Activated CD8-positive, alpha-beta memory T cell treated with anti-CD3 and anti-CD28 coated beads for 36 hours (primary cell): ENCODE data around the gene RIPPLY1. TPM values are rescaled to one million over a fixed set of nuclear protein-coding genes. Genes with fewer than 3 reads are reported as not detected.

ENCODE experiments used
- CTCF ChIA-PET: fragments of 350-600 bp; sonication (Branson Sonifier 250); formaldehyde crosslinking; loops from one replicate; lab custom pipeline; 2021; ENCODE audit warnings: antibody characterized with exemption; lab: Charles Lee
- POLR2A ChIA-PET: fragments of 350-600 bp; sonication (Branson Sonifier 250); formaldehyde crosslinking; loops from one replicate; lab custom pipeline; 2021; ENCODE audit warnings: antibody characterized with exemption; lab: Charles Lee
- total RNA-seq, 2 experiments: library from RNA; stranded (reverse); gene quantifications; one replicate each; pipeline ENCODE4 v1.2.3, GENCODE V29; 2021

Gene RIPPLY1
- total RNA-seq, result not detected

- ChIA-PET POLR2A (no interaction called here), CTCF (no interaction called here)
Measured at GRCh38 chrX:106903291-106903824, at the start of gene RIPPLY1. TSS of gene RIPPLY1 (minus strand) at chrX:106903341. CDS start at chrX:106903287, 54 bp downstream.

- ChIA-PET CTCF (no interaction called here), POLR2A (no interaction called here)
Measured at GRCh38 chrX:106952538-106952937, 49.4 kb upstream of the RIPPLY1 start.

GRCh38 chrX:106952089-106952488, 48.9 kb upstream of the RIPPLY1 start:
- POLR2A ChIA-PET, result no interaction called here
- CTCF ChIA-PET, result no interaction called here

GRCh38 chrX:106951230-106951629, 48.1 kb upstream of the RIPPLY1 start:
- POLR2A ChIA-PET, result no interaction called here

GRCh38 chrX:106950381-106950780, 47.2 kb upstream of the RIPPLY1 start:
- ChIA-PET POLR2A (no interaction called here), CTCF (no interaction called here)

More at GRCh38 chrX:106951230-106951629, 48.1 kb upstream of the RIPPLY1 start:
- CTCF ChIA-PET, result no interaction called here

GRCh38 chrX:106949366-106949765, 46.2 kb upstream of the RIPPLY1 start:
- ChIA-PET POLR2A (no interaction called here), CTCF (no interaction called here)

- POLR2A ChIA-PET, result no interaction called here
Measured at GRCh38 chrX:106948641-106949040, 45.5 kb upstream of the RIPPLY1 start.

GRCh38 chrX:106946464-106946863, 43.3 kb upstream of the RIPPLY1 start:
- CTCF ChIA-PET, result no interaction called here

More at GRCh38 chrX:106948641-106949040, 45.5 kb upstream of the RIPPLY1 start:
- CTCF ChIA-PET, result no interaction called here

GRCh38 chrX:106940068-106940467, 36.9 kb upstream of the RIPPLY1 start:
- POLR2A ChIA-PET, result no interaction called here
- CTCF ChIA-PET, result no interaction called here

More at GRCh38 chrX:106946464-106946863, 43.3 kb upstream of the RIPPLY1 start:
- POLR2A ChIA-PET, result no interaction called here

GRCh38 chrX:106939566-106939965, 36.4 kb upstream of the RIPPLY1 start:
- ChIA-PET CTCF (no interaction called here), POLR2A (no interaction called here)

- CTCF ChIA-PET, result no interaction called here
- POLR2A ChIA-PET, result no interaction called here
Measured at GRCh38 chrX:106936246-106936645, 33.1 kb upstream of the RIPPLY1 start.

GRCh38 chrX:106935175-106935574, 32.0 kb upstream of the RIPPLY1 start:
- POLR2A ChIA-PET, result no interaction called here

GRCh38 chrX:106933538-106933961, 30.4 kb upstream of the RIPPLY1 start:
- CTCF ChIA-PET, result no interaction called here
- POLR2A ChIA-PET, result no interaction called here

More at GRCh38 chrX:106935175-106935574, 32.0 kb upstream of the RIPPLY1 start:
- CTCF ChIA-PET, result no interaction called here

- POLR2A ChIA-PET, result no interaction called here
- CTCF ChIA-PET, result no interaction called here
Measured at GRCh38 chrX:106932960-106933537, 29.9 kb upstream of the RIPPLY1 start.

- ChIA-PET CTCF (no interaction called here), POLR2A (no interaction called here)
Measured at GRCh38 chrX:106932492-106932923, 29.4 kb upstream of the RIPPLY1 start.

- CTCF ChIA-PET, result no interaction called here
Measured at GRCh38 chrX:106931831-106932491, 28.8 kb upstream of the RIPPLY1 start.

GRCh38 chrX:106928227-106928626, 25.1 kb upstream of the RIPPLY1 start:
- POLR2A ChIA-PET, result no interaction called here
- CTCF ChIA-PET, result no interaction called here

More at GRCh38 chrX:106931831-106932491, 28.8 kb upstream of the RIPPLY1 start:
- POLR2A ChIA-PET, result no interaction called here

- POLR2A ChIA-PET, result no interaction called here
- CTCF ChIA-PET, result no interaction called here
Measured at GRCh38 chrX:106927700-106928099, 24.6 kb upstream of the RIPPLY1 start.

- CTCF ChIA-PET, result no interaction called here
- POLR2A ChIA-PET, result no interaction called here
Measured at GRCh38 chrX:106927023-106927422, 23.9 kb upstream of the RIPPLY1 start.

- CTCF ChIA-PET, result no interaction called here
- POLR2A ChIA-PET, result no interaction called here
Measured at GRCh38 chrX:106921637-106922036, 18.5 kb upstream of the RIPPLY1 start.

GRCh38 chrX:106919932-106920452, 16.9 kb upstream of the RIPPLY1 start, which contains the start of gene CLDN2:
TSS of gene CLDN2 (plus strand) at chrX:106920402. CDS start at chrX:106928229, 7,827 bp downstream.
- CTCF ChIA-PET, result no interaction called here
- POLR2A ChIA-PET, result no interaction called here
